Keratinocyte (primary cell): ENCODE data around the gene PMVK. TPM values are rescaled to one million over a fixed set of nuclear protein-coding genes. Genes with fewer than 3 reads are reported as not detected.
A peak's percentile ranks its signal among the peaks of the same experiment; 100 is the strongest.

Source experiments
- DNase-seq: peaks from one replicate; pipeline ENCODE4 v3.0.0-alpha.2; 2011; ENCODE audit warnings: low read depth, missing footprints, low spot score
- FAIRE-seq: peaks from 2 replicates; lab custom pipeline; 2011; peaks lifted over from hg19 to GRCh38; lab: Jason Lieb, UNC
- H2AFZ ChIP-seq: 2 replicates; pipeline ENCODE4 v1.6.0; 2012; ENCODE audit warnings: low read length, control low read depth, inconsistent platforms; ENCODE audit not compliant: control insufficient read depth
- H3K27ac ChIP-seq: 2 replicates; pipeline ENCODE4 v1.5.1; 2011; ENCODE audit warnings: low read length; ENCODE audit not compliant: control insufficient read depth, insufficient read depth
- H3K27me3 ChIP-seq: 3 replicates; pipeline ENCODE4 v1.6.0; 2011; ENCODE audit warnings: low read length; ENCODE audit not compliant: control insufficient read depth, insufficient read depth; ENCODE audit errors: extremely low read depth
- H3K36me3 ChIP-seq, 2 experiments: 2 replicates in 1 of 2; 3 replicates in 1 of 2; pipeline ENCODE4 v1.5.1; 2011; ENCODE audit warnings: low read length in 2 of 2, mild to moderate bottlenecking in 1 of 2; ENCODE audit not compliant: control insufficient read depth in 2 of 2, insufficient read depth in 2 of 2; ENCODE audit errors: extremely low read depth in 1 of 2
- H3K4me1 ChIP-seq: 3 replicates; pipeline ENCODE4 v1.5.1; 2011; ENCODE audit warnings: low read length; ENCODE audit not compliant: control insufficient read depth, insufficient read depth; ENCODE audit errors: extremely low read depth
- H3K4me2 ChIP-seq: 3 replicates; pipeline ENCODE4 v1.6.0; 2011; ENCODE audit warnings: low read depth, low read length; ENCODE audit not compliant: control insufficient read depth, insufficient read depth; ENCODE audit errors: extremely low read depth
- H3K4me3 ChIP-seq, 3 experiments: fragments of 200-600 bp in 1 of 3; sonication (generic) in 1 of 3; 2 replicates in 2 of 3; 3 replicates in 1 of 3; pipeline ENCODE4 v1.5.1; 2011 to 2016; ENCODE audit warnings: low read length in 3 of 3, mild to moderate bottlenecking in 3 of 3, control low read depth in 2 of 3, inconsistent platforms in 1 of 3, low read depth in 1 of 3, mixed read lengths in 1 of 3, mixed run types in 1 of 3, moderate library complexity in 1 of 3; ENCODE audit not compliant: control insufficient read depth in 2 of 3, insufficient read depth in 2 of 3; ENCODE audit errors: extremely low read depth in 1 of 3
- H3K79me2 ChIP-seq: 2 replicates; pipeline ENCODE4 v1.6.0; 2012; ENCODE audit warnings: low read length; ENCODE audit not compliant: control insufficient read depth, insufficient read depth
- H3K9ac ChIP-seq: 3 replicates; pipeline ENCODE4 v1.6.0; 2011; ENCODE audit warnings: low read length; ENCODE audit not compliant: control insufficient read depth, insufficient read depth; ENCODE audit errors: extremely low read depth
- H3K9me1 ChIP-seq: 3 replicates; pipeline ENCODE4 v1.6.0; 2011; ENCODE audit warnings: low read length; ENCODE audit not compliant: control insufficient read depth, insufficient read depth; ENCODE audit errors: extremely low read depth
- H3K9me3 ChIP-seq: 2 replicates; pipeline ENCODE4 v1.5.1; 2012; ENCODE audit warnings: low read depth, low read length; ENCODE audit not compliant: control insufficient read depth
- H4K20me1 ChIP-seq: 3 replicates; pipeline ENCODE4 v1.6.0; 2011; ENCODE audit warnings: low read length; ENCODE audit not compliant: control insufficient read depth, insufficient read depth; ENCODE audit errors: extremely low read depth
- EZH2 ChIP-seq: IDR thresholded peaks from one replicate; pipeline ENCODE4 v1.6.1; 2012; ENCODE audit warnings: inconsistent platforms, mild to moderate bottlenecking, low read length, moderate library complexity
- dilution Hi-C: fragments of 300-500 bp; cut with MboI; formaldehyde crosslinking; loops from one replicate; pipeline ENCODE4 v1.7.0; 2020; ENCODE audit warnings: low sequenced_read_pairs; ENCODE audit not compliant: extremely low pct_ligation_motif_present
- polyA plus RNA-seq, 5 experiments: library from polyadenylated mRNA; depleted of rRNA in 3 of 5; stranded (reverse) in 3 of 5; stranded (forward) in 1 of 5; unstranded in 1 of 5; fragments of >200 nt; gene quantifications; 1 replicate in 1 of 5; 2 replicates in 3 of 5; 3 replicates in 1 of 5; pipeline versions ENCODE4 v1.2.1 to v1.2.3, GENCODE V29; 2011 to 2012; ENCODE audit warnings: missing spikeins in 2 of 5, low read depth in 1 of 5, low replicate concordance in 1 of 5
- TF ChIP-seq, protein P1 (sequence below), 3 experiments: IDR thresholded peaks in 1 of 3; conservative IDR thresholded peaks in 1 of 3; optimal IDR thresholded peaks in 1 of 3; 2 replicates in 2 of 3; 3 replicates in 1 of 3; pipeline versions ENCODE3 to v1.5.1; 2011; ENCODE audit warnings: low read length in 3 of 3, mild to moderate bottlenecking in 3 of 3, moderate library complexity in 2 of 3, control low read depth in 1 of 3, inconsistent platforms in 1 of 3; ENCODE audit not compliant: insufficient read depth in 2 of 3; ENCODE audit errors: extremely low read depth in 1 of 3

The PMVK gene
- polyA plus RNA-seq, 1 donor (not counting 4 experiments of a cell fraction or from before 2014, with no cell fraction given) = 25.1 TPM

DNA sequence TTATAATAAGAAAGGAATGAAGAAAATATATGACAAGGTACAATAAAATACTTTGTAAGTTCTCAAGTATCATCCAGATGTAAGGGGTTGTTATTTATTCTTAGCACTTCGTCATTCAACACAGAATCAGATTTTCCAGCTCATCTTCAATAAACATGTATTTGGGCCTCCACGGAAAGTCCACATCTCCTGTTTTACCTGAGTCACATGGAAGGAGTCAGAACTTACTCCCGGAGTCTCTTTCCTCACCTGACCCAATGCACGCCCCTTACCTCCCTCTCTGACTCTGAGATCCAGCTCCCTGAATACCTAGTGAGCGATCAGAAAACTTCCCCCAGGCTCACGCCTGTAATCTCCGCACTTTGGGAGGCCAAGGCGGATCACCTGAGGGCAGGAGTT is 1.5 kb upstream of the PMVK start:
- Histone ChIP-seq H3K27me3 (no peaks in the 10 kb centered on the region), H3K9me3 (no peaks in the 10 kb centered on the region), H3K36me3 (no peaks in the 10 kb centered on the region), H3K4me1 (peaks cover 22% of the 10 kb centered on the region), H3K4me2 (peak overlapping the region; percentile 96), H3K27ac (peak overlapping the region; percentile 100), H3K9me1 (no peaks in the 10 kb centered on the region), H2AFZ (no peak overlapping the region), H3K4me3 (peak overlapping the region; percentile 57 to 85 (median 80)), H3K79me2 (no peaks in the 10 kb centered on the region), H3K9ac (peak overlapping the region; percentile 99), H4K20me1 (no peaks in the 10 kb centered on the region)
- dilution Hi-C loops = no loop called here
- FAIRE-seq (no peak), DNase-seq (no peak)
- TF ChIP-seq, protein P1, sequence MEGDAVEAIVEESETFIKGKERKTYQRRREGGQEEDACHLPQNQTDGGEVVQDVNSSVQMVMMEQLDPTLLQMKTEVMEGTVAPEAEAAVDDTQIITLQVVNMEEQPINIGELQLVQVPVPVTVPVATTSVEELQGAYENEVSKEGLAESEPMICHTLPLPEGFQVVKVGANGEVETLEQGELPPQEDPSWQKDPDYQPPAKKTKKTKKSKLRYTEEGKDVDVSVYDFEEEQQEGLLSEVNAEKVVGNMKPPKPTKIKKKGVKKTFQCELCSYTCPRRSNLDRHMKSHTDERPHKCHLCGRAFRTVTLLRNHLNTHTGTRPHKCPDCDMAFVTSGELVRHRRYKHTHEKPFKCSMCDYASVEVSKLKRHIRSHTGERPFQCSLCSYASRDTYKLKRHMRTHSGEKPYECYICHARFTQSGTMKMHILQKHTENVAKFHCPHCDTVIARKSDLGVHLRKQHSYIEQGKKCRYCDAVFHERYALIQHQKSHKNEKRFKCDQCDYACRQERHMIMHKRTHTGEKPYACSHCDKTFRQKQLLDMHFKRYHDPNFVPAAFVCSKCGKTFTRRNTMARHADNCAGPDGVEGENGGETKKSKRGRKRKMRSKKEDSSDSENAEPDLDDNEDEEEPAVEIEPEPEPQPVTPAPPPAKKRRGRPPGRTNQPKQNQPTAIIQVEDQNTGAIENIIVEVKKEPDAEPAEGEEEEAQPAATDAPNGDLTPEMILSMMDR (optimal IDR thresholded peaks at IDR 0.05 in 1 of 3, IDR thresholded peaks at IDR 0.05 in 1 of 3, conservative IDR thresholded peaks at IDR 0.05 in 1 of 3; ENCODE audit: extremely low read depth in 1 of 3, insufficient read depth in 2 of 3, low read length in 3 of 3) = no peak
- TF ChIP-seq EZH2 = no peak

DNA sequence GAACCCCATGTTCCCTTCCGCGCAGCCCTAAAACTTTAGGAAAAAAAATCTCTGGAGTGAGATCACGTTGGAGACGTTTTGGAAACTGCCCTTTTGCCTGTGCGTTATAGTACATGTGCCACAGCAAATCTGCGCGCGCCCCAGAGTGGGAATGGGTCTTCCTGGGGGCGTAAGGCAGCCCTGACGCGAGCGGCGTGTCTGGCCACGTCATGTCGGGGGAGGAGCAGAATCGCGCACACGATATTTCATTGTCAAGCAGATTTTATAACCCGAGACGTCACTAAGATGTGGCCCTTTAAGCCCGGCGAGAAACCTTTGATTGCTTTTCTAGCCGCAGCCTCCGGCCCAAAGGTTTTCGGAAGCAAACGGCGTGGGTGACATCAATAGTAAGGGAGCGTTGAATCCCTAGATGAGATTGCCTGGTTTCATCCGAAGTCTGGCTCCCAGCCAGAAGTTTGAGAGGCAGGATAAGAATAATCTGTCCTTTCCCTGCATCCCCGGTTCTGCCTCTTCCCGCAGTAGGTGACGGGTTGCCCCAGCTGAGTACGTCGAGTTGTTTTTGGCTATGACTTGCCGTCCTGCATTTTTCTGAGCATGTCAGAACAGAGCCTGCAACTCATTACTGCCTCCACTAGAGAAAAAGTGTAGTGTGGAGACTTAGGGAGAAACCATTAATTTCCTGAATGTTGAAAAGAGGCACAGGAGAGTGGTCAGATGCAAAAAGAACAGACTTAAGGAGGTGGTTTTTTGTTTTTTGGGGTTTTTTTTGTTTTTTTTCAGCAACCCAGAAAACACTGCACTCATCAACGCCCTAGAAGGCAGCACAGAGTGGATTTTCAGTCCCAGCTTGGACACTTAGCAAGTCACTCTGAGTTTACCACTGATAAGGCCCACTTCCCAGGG is 817 bp upstream of the PMVK start:
- Histone ChIP-seq H3K4me1 (peaks cover 24% of the 10 kb centered on the region), H3K36me3 (no peaks in the 10 kb centered on the region), H2AFZ (peak overlapping the region; percentile 99), H3K9ac (peak overlapping the region; percentile 99), H3K9me1 (no peaks in the 10 kb centered on the region), H3K9me3 (no peaks in the 10 kb centered on the region), H3K4me3 (peak overlapping the region; percentile 57 to 85 (median 80)), H3K27me3 (no peaks in the 10 kb centered on the region), H4K20me1 (no peaks in the 10 kb centered on the region), H3K79me2 (no peaks in the 10 kb centered on the region), H3K4me2 (peak overlapping the region; percentile 96), H3K27ac (peak overlapping the region; percentile 100)
- TF ChIP-seq, protein P1 (optimal IDR thresholded peaks at IDR 0.05 in 1 of 3, IDR thresholded peaks at IDR 0.05 in 1 of 3, conservative IDR thresholded peaks at IDR 0.05 in 1 of 3; ENCODE audit: extremely low read depth in 1 of 3, insufficient read depth in 2 of 3, low read length in 3 of 3) = peak in 2 of 3 experiments; percentile 25 to 36
- no peak for TF ChIP-seq EZH2
- DNase-seq (peak; percentile 81), FAIRE-seq (peak; percentile 74)
- dilution Hi-C loops = no loop called here
